GM18499 (cell line): ENCODE results near the gene GNA12.
"Not testable (repeated sequence)": the region's sequence is repeated elsewhere in the genome, so short reads cannot be mapped to it uniquely, and the experiment has no call there.

ENCODE experiments used
- ATAC-seq: cut with Tn5 transposase; IDR thresholded peaks from one replicate; pipeline ENCODE4 v1.9.1; 2021; ENCODE audit warnings: moderate number of reproducible peaks; ENCODE audit not compliant: insufficient read depth, unreplicated experiment

Gene GNA12

GRCh38 chr7:2686101-2686500, 158.0 kb downstream of the GNA12 start:
- ATAC-seq = no peak

DNA sequence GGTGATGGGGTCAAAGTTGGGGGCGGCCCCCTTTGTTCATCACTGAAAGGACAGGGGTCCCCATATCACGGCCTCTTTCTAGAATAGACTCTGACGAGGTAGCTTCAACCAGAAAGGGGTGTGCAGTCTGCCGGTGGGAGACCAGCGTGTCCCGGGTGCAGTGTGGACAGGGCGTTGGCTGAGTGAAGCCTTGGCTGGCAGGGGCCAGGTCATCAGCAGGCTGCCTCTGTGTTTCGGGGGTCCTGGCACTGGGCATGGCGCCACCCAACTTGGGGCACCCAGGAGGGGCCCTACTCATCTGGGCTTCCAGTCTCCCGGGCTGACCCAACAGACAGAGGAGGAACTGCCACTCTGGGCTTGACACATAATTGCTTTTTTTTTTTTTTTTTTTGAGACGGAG, 159.6 kb downstream of the GNA12 start:
- no peak for ATAC-seq

- ATAC-seq = no peak
These were observed 161.9 kb downstream of the GNA12 start for GRCh38 chr7:2681929-2682799.

- no peak for ATAC-seq
These were observed 163.2 kb downstream of the GNA12 start for GRCh38 chr7:2680792-2681490.

GRCh38 chr7:2680256-2680655, 163.9 kb downstream of the GNA12 start:
- no peak for ATAC-seq

DNA sequence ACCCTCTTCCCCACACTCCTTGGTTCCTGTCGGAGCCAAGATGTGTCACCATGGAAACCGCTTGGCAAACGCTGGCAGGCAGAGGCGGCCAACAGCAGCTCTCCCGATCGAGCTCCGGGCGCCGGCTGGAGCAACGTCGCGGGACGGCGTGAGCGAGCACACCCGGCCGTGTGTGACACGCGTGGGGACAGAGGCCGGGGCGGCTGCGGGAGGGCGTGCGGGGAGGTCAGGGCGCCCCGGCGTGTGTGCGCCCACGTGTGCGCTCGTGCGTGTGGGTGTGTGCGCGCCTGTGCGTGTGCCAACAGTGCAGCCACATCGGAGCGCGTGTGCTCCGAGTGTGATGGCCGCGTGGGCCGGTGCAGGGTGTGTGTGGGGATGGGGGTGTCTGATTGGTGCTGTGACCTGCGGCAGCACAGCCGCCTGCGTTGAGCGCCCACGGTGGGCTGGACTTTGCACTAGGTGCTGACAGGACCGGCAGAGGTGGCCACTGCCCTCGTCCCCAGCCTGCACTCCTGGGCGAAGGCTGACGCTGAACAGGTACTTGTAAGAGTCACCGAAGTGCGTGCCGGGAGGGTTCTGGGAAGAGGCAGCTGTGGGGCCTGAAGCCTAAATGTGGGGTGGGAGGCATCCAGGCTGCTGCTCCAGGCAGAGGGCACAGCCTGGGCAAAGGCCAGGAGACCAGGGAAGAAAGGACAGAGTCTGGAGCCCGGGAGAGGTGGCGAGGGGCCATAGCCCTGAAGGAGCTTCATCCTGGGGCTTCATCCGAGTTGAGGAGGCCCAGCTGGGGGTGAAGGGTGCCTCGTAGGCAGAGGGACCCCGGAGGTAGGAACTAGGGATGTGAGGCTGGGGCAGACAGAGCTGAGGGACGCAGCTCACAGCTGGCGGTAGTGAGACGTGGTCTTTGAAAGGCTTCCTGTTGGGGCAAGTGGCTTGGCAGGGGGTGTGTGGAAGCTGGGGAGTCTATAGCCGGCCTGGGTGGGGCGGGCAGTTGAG, 164.7 kb downstream of the GNA12 start:
- ATAC-seq = not testable (repeated sequence)

DNA sequence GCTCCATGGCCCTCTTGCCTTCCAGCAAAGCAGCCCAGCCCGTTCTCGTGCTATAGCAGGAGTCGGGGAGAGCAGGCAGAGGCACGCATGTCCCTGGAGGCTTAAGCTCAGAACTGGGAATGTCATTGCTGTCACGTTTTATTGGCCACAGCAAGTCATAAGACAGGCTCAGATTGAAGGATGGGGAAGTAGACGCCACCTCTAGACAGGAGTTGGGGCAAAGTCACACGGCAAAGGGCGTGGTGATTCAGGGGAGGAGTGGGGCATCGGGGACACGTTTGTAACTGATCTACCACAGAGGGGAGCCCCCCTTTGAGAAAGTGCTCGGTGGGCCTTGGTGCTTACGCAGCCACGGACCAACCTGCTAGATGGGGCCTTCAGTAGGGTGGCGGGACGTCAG, 165.7 kb downstream of the GNA12 start:
- ATAC-seq = not testable (repeated sequence)
